ENCODE data around the gene WDFY1. TPM values are rescaled to one million over a fixed set of nuclear protein-coding genes. Genes with fewer than 3 reads are reported as not detected.
A peak's percentile ranks its signal among the peaks of the same experiment; 100 is the strongest.

Gene WDFY1
- total RNA-seq, 1 donor from 2014 or later, result 77.0 TPM

DNA sequence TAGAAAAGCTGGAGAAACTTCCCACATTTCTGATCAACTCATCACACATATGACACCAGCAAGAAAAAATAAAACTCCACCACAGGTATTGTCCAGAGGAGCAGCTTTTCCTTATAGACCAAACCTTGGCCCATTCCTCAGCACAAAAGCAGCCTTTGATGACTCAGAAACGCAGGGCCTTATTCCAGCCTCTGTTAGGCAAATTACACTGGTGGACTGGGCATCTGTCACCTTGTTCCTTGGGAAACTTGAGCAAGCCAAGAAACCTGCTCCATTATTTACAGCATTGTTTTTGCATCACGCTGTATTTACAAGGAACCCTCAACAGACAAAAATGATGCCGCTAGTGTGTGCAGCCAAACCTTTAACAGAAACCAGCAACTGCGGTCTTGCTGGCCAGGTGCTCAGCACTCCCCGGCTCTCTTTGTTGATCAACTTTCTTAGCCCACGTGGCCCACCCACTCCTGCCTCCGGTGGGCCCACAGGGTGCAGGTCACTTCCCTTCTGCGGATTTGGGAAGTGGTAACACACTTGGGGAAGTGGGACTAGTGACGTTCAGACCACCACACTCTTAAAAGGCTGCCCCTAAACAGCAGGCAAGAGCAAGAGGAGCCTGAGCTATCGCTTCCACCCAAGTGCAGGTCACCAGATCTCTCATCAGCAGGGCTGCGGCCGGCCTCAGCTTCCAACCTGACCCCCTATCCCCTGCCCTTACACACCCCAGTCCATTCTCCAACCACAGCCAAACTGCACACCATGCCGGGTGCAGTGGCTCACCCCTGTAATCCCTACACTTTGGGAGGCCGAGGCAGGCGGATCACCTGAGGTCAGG lies 109.2 kb downstream of the WDFY1 start:
- Mint-ChIP-seq H3K27me3 (no peaks in the 10 kb centered on the region), H3K4me1 (peaks cover 64% of the 10 kb centered on the region), H3K27ac (peak overlapping the region; percentile 96), H3K9me3 (no peaks in the 10 kb centered on the region), H3K36me3 (ENCODE audit: low read depth) (peaks cover 35% of the 10 kb centered on the region), H3K4me3 (peak overlapping the region; percentile 99)
- intact Hi-C loops (cut with micrococcal nuclease), result loop anchor here (1.0 to 5.0 kb wide), 8 partner anchors 14 to 974 kb away; partner anchors contain the start of genes ACSL3, CUL3 and WDFY1
- ATAC-seq (ENCODE audit: low read depth) (peak; percentile 58), DNase-seq (peak; percentile 63)
- TF ChIP-seq, protein P1, sequence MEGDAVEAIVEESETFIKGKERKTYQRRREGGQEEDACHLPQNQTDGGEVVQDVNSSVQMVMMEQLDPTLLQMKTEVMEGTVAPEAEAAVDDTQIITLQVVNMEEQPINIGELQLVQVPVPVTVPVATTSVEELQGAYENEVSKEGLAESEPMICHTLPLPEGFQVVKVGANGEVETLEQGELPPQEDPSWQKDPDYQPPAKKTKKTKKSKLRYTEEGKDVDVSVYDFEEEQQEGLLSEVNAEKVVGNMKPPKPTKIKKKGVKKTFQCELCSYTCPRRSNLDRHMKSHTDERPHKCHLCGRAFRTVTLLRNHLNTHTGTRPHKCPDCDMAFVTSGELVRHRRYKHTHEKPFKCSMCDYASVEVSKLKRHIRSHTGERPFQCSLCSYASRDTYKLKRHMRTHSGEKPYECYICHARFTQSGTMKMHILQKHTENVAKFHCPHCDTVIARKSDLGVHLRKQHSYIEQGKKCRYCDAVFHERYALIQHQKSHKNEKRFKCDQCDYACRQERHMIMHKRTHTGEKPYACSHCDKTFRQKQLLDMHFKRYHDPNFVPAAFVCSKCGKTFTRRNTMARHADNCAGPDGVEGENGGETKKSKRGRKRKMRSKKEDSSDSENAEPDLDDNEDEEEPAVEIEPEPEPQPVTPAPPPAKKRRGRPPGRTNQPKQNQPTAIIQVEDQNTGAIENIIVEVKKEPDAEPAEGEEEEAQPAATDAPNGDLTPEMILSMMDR (IDR thresholded peaks at IDR 0.05), result no peak
- CTCF ChIA-PET, result interaction anchor here (1.2 to 1.6 kb wide), 3 partner anchors 38 to 75 kb away, joined by 3 to 4 read pairs (median 3); no protein-coding TSS in a partner anchor
- POLR2A ChIA-PET, result interaction anchor here (0.6 to 8.2 kb wide), 15 partner anchors 12 to 503 kb away, joined by 3 to 80 read pairs (median 3); partner anchors contain the start of gene WDFY1

DNA sequence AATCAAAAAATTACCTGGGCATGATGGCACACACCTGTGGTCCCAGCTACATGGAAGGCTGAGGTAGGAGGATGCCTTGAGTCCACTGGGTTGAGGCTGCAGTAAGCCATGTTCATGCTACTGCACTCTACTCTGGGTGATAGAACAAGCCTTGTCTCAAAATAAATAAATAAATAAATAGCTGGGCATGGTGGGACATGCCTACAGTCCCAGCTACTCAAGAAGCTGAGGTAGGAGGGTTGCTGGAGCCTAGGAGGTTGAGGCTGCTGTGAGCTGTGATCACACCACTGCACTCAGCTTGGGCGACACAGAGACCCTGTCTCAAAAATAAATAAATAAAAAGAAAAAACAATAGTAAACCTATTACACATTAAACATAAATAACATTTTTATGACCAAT lies 110.7 kb downstream of the WDFY1 start:
- Mint-ChIP-seq H3K9me3 (no peaks in the 10 kb centered on the region), H3K27me3 (no peaks in the 10 kb centered on the region), H3K4me1 (peaks cover 67% of the 10 kb centered on the region), H3K4me3 (no peak overlapping the region), H3K27ac (no peak overlapping the region), H3K36me3 (ENCODE audit: low read depth) (peaks cover 43% of the 10 kb centered on the region)
- TF ChIP-seq, protein P1 (IDR thresholded peaks at IDR 0.05), result no peak
- ChIA-PET CTCF (no interaction called here), POLR2A (interaction anchor here (8.2 kb wide), 1 partner anchor 61 kb away, joined by 80 read pairs; no protein-coding TSS in a partner anchor)
- DNase-seq (no peak), ATAC-seq (ENCODE audit: low read depth) (no peak)
- intact Hi-C loops (cut with micrococcal nuclease), result no loop called here

- DNase-seq, result no peak
- ATAC-seq (ENCODE audit: low read depth), result no peak
- no peak overlapping the region for H3K27ac Mint-ChIP-seq
- H3K9me3 Mint-ChIP-seq, result no peaks in the 10 kb centered on the region
- CTCF ChIA-PET, result no interaction called here
- intact Hi-C loops (cut with micrococcal nuclease), result no loop called here
- H3K4me3 Mint-ChIP-seq, result no peak overlapping the region
- H3K4me1 Mint-ChIP-seq, result peaks cover 58% of the 10 kb centered on the region
- no peaks in the 10 kb centered on the region for H3K27me3 Mint-ChIP-seq
- POLR2A ChIA-PET, result interaction anchor here (0.7 kb wide), 2 partner anchors 15 to 52 kb away, joined by 3 to 4 read pairs; no protein-coding TSS in a partner anchor
- H3K36me3 Mint-ChIP-seq (ENCODE audit: low read depth), result peaks cover 50% of the 10 kb centered on the region
- TF ChIP-seq, protein P1 (IDR thresholded peaks at IDR 0.05), result no peak
Measured at GRCh38 chr2:223832241-223832903, 112.8 kb downstream of the WDFY1 start.

DNA sequence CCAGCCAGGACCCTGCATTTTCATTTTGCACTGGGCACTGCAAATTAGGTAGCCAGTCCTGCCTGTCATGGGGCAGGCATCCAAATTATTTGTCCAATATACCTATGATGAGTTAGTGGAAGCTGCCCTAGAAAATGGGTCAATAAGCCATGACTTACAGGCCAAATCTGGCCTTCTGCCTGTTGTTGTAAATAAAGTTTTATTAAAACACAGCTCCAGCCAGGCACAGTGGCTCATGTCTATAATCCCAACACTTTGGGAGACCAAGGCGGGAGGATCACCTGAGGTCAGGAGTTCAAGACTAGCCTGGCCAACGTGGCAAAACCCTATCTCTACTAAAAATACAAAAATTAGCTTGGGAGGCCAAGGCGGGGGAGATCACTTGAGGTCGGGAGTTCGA lies 116.0 kb downstream of the WDFY1 start:
- ChIA-PET POLR2A (interaction anchor here (0.6 to 1.0 kb wide), 2 partner anchors 32 to 758 kb away, joined by 3 read pairs; no protein-coding TSS in a partner anchor), CTCF (no interaction called here)
- Mint-ChIP-seq H3K9me3 (no peaks in the 10 kb centered on the region), H3K4me1 (peaks cover 60% of the 10 kb centered on the region), H3K4me3 (no peak overlapping the region), H3K27ac (no peak overlapping the region), H3K27me3 (no peaks in the 10 kb centered on the region), H3K36me3 (ENCODE audit: low read depth) (peaks cover 60% of the 10 kb centered on the region)
- intact Hi-C loops (cut with micrococcal nuclease), result no loop called here
- DNase-seq (no peak), ATAC-seq (ENCODE audit: low read depth) (no peak)
- TF ChIP-seq, protein P1 (IDR thresholded peaks at IDR 0.05), result no peak

DNA sequence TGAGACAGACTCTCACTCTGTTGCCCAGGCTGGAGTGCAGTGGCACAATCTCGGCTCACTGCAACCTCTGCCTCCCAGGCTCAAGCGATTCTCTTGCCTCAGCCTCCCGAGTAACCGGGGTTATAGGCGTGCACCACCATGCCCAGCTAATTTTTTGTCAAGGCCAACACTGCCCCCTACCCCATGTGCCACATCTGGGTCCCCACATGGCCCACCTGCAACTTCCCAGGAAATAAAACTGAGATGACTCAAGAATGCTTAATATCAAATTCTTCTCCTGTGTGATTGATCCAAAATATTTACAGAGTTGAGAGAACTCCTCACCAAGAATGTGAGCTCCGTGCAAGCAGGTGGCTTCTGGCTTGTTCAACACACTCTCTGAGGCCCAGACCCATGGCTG lies 116.8 kb downstream of the WDFY1 start:
- intact Hi-C loops (cut with micrococcal nuclease), result no loop called here
- DNase-seq (no peak), ATAC-seq (ENCODE audit: low read depth) (no peak)
- Mint-ChIP-seq H3K4me1 (peaks cover 64% of the 10 kb centered on the region), H3K27ac (peak overlapping the region; percentile 24), H3K4me3 (no peak overlapping the region), H3K9me3 (no peaks in the 10 kb centered on the region), H3K27me3 (no peaks in the 10 kb centered on the region), H3K36me3 (ENCODE audit: low read depth) (peaks cover 58% of the 10 kb centered on the region)
- CTCF ChIA-PET, result no interaction called here
- TF ChIP-seq, protein P1 (IDR thresholded peaks at IDR 0.05), result no peak
- POLR2A ChIA-PET, result no interaction called here
